NB4 (cell line): ENCODE data around the gene DBF4.
"Not testable (repeated sequence)": the region's sequence is repeated elsewhere in the genome, so short reads cannot be mapped to it uniquely, and the experiment has no call there.

Experiments
- DNase-seq: peaks from one replicate; pipeline ENCODE4 v3.0.0; 2010; ENCODE audit warnings: low read depth
- H3K4me3 ChIP-seq: one replicate; pipeline ENCODE4 v1.5.1; 2011; ENCODE audit warnings: mild to moderate bottlenecking, low read depth, low read length, moderate library complexity
- MYC ChIP-seq: IDR thresholded peaks from 2 replicates; pipeline ENCODE4 v1.6.1; 2011; ENCODE audit warnings: low read depth, low read length
- POLR2A ChIP-seq: IDR thresholded peaks from 2 replicates; pipeline ENCODE4 v1.6.1; 2011; ENCODE audit warnings: mild to moderate bottlenecking; ENCODE audit not compliant: insufficient read length; ENCODE audit errors: extremely low read depth
- TF ChIP-seq, protein P1 (sequence below): IDR thresholded peaks from one replicate; pipeline ENCODE4 v1.5.1; 2012; ENCODE audit warnings: low read depth, low read length
- TF ChIP-seq, protein P2 (sequence below): IDR thresholded peaks from 2 replicates; pipeline ENCODE4 v1.6.1; 2011; ENCODE audit warnings: low read depth, low read length

Gene DBF4

DNA sequence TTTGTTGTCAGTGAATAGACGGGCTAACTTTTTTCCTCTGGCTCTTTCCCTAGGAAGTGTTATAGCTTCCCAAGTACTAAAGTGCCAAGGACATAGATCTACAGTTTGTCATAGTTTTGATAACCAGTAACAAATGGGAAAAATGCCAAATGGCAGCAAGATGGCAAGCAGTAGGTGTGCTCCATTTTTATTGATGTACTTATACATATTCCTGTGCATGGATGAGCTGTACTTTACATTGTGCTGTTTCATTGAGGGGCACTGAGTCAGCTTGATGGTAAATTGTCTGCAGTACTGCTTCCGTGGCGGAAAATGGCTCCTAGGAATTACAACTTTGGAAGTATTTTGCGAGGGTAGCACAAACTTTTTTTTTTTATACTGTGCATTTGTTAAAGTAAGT is 64.8 kb downstream of the DBF4 start:
- no peak for DNase-seq
- TF ChIP-seq, protein P1, sequence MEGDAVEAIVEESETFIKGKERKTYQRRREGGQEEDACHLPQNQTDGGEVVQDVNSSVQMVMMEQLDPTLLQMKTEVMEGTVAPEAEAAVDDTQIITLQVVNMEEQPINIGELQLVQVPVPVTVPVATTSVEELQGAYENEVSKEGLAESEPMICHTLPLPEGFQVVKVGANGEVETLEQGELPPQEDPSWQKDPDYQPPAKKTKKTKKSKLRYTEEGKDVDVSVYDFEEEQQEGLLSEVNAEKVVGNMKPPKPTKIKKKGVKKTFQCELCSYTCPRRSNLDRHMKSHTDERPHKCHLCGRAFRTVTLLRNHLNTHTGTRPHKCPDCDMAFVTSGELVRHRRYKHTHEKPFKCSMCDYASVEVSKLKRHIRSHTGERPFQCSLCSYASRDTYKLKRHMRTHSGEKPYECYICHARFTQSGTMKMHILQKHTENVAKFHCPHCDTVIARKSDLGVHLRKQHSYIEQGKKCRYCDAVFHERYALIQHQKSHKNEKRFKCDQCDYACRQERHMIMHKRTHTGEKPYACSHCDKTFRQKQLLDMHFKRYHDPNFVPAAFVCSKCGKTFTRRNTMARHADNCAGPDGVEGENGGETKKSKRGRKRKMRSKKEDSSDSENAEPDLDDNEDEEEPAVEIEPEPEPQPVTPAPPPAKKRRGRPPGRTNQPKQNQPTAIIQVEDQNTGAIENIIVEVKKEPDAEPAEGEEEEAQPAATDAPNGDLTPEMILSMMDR, result no peak
- TF ChIP-seq, protein P2, sequence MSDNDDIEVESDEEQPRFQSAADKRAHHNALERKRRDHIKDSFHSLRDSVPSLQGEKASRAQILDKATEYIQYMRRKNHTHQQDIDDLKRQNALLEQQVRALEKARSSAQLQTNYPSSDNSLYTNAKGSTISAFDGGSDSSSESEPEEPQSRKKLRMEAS, result no peak
- TF ChIP-seq MYC (no peak), POLR2A (no peak)
- H3K4me3 ChIP-seq, result no peak overlapping the region

DNA sequence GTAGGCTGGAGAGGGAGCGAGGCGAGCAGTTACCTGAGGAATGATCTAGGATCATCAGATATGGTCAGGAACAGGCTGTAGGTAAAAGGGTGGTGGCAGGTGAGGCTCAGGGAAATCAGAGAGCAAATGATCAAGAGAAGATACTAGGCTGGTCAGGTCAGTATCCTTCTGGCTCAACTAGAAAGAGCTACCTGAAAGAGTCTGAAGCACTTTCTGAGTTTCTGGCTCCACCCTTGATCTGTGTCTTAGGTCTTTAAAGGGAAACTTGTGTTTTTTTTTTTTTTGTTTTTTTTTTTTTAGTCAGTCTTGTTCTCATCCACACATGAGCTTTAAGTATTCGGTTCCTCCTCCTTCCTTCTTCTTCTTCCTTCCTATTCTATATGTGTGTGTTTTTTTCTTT is 68.3 kb downstream of the DBF4 start:
- no peak overlapping the region for H3K4me3 ChIP-seq
- TF ChIP-seq MYC, result no peak
- no peak for TF ChIP-seq POLR2A
- TF ChIP-seq, protein P1, result no peak
- no peak for DNase-seq

DNA sequence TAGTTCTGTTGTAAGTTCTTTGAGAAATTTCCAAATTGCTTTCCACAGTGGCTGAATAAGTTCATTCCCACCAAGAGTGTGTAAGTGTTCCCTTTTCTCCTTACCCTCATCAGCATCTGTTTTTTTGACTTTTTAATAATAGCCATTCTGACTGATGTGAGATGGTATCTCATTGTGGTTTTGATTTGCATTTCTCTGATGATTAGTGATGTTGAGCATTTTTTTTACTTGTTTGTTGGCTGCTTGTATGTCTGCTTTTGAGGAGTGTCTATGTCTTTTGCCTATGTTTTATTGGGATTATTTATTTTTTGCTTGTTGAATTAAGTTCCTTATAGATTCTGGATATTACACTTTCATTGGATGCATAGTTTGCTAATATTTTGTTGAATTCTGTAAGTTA is 69.6 kb downstream of the DBF4 start:
- not testable (repeated sequence) for DNase-seq, H3K4me3 ChIP-seq

DNA sequence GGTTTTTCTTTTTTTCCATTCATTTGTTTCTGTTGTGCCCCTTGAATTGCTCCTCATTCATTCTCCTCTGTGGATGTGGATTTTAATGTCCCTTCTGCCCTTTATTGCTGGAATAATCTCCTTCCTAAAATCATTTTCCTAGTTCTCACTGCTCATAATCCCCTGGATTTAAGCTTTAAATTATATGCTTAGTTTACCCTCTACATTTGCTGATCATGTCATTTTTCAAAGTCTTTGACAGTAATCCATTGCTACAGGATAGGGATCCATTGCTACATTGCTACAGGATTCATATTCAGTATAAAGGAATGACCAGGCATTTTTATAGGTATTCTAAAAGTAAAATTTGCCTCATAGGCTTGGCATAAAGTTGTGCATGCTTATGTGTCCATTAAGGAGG is 72.1 kb downstream of the DBF4 start:
- TF ChIP-seq, protein P1, result no peak
- no peak for DNase-seq
- no peak overlapping the region for H3K4me3 ChIP-seq
